GM19351 (cell line): Measurements from ENCODE around the gene CLNK.
"Not testable (repeated sequence)": the region's sequence is repeated elsewhere in the genome, so short reads cannot be mapped to it uniquely, and the experiment has no call there.

ENCODE experiments used
- ATAC-seq: cut with Tn5 transposase; IDR thresholded peaks from one replicate; pipeline ENCODE4 v1.9.1; 2021; ENCODE audit warnings: mild to moderate bottlenecking, moderate library complexity; ENCODE audit not compliant: unreplicated experiment

The CLNK gene

DNA sequence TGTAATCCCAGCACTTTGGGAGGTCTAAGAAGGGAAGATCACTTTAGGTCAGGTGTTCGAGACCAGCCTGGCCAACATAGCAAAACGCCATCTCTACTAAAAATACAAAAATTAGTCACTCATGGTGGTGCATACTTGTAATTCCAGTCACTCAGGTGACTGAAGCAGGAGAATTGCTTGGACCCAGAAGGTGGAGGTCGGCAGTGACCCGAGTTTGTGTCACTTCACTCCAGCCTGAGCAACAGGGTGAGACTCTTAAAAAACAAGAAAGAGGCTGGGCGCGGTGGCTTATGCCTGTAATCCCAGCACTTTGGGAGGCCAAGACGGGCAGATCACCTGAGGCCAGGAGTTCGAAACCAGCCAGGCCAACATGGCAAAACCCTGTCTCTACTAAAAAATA lies 69.6 kb downstream of the CLNK start:
- ATAC-seq, result not testable (repeated sequence)

DNA sequence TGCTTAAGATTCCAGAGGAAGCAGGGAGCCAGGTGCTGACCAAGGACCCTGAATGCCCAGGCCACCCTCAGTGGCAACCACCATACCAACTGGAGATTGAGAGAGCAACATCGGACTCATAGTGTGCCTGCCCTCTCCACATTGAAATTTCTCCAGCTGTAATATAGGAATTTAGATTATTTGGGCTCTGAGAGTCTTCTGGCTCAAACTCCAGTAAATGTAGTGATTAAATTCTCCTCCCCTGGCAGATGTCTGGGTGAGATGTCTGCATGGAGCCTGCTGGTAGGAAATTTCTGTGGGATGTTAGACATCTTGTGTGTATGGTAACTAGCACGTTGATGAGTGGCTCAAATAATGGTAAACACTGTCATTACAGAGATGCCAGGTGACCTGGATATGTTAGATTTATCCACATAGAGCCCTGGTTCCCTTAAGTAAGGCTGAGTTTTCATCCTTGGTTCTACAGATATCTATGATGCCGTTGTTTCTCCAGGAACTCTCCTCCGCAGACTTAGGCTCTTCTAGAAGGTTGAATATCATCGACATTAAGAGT lies 70.6 kb downstream of the CLNK start:
- ATAC-seq, result no peak

DNA sequence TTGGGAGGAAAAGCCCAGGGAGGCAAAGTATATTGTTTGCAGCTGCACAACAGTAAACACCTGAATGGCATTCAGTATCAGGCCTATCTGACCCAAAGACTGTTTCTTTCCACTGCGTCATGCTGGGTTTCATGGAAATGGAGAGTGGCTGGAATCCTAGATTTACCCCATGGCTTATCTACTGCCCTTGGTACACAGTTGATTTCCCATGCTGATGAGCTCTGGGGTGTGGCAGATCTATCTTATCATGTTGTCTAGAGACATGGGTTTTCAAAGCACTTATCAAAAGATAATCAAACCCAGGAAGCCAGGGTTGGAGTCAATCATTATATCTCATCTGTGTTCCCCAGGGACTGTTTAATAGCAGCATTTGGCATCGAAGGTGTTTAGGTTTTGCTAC lies 72.1 kb downstream of the CLNK start:
- no peak for ATAC-seq

DNA sequence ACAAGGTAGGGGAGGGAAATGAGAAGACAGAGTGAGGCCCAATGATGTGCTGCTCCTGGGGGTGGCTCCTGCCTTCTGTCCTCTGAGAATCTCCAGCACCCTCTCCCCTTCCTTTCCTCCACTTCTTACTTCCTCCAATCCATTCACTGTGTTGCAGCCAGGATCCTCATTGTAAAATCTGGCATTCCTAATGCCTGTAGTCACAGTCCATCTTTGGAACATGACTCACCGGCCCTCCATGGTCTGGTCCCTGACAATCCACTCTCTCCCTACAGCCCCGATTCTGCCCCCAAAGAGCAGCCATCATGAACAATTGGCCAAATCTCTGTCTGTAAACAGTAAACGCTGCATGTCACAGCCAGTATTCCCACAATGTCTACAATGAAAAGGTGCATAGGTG lies 72.9 kb downstream of the CLNK start:
- ATAC-seq, result no peak

DNA sequence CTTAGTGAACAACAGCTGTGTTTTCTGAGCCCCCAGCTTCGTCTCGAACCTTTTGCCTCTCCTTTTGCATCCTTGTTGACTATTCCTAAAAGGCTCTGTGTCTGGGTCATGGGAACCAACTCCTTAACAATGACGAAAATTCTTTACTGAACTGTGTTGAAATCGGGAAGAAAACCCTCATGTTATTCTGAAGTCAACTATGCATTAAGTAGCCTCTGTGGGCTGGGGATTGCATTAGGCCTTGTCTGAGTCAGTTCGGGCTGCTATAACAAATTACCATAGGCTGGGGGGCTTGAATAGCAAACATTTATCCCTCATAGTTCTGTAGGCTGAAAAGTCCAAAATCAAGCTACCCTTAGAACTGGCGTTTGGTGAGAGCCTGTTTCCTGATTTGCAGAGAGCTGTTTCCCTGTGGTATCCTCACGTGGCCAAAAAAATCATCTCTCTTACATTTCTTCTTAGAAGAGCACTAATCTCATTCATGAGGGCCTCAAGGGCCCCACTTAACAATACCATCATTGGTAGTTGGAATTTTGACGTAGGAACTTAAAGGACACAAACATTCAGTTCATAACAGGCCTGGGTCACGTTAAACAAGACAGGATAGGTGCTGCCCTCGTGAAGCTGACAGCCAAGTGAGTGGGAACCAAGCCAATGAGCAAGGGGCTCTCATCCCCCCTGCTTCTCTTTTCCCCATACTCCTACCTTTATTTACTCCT lies 75.9 kb downstream of the CLNK start:
- no peak for ATAC-seq

DNA sequence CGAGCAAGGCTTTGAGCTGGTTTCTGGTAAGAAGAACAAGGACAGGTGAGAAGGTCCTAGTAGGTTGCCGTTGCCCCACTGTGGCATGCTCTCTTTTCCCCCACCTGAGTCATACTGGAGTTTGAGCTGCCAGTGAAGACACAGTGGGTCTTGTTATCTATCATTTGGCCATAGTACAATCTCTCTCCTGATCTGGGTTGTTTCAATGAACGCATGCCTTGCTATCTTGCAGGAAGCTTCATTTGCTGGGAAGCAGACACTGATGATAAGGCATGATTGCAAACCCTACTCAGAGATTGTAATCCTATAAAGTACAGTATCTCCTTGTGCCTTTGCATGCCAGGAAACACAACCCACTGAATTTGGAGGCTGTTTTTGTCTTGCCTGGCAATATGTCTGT lies 77.4 kb downstream of the CLNK start:
- ATAC-seq, result no peak

DNA sequence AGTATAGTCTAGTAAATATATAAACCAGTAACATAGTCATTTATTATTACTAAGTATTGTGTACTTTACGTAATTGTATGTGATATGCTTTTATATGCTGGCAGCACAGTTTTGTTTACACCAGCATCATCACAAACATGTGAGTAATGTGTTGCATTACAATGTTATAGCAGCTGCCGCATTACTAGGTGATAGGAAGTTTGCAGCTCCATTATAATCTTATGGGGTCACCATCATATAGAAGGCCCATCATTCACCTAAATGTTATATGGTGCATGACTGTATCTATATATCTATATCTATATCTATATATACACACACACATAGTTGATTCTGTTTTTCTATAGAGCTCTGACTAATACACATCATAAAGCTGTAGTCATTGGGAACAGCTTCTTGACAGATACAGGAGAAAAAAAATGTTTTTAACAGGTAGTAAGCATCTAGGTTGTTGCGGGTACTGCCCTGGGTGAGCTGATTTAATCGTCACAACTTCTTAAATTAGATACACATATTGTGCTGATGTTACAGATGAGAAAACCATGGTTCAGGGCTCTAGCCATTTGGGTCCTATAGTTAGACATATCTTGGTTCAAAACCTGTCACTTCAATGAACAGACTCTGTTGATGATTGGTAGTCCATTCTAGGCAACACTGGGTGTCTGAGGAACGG lies 77.9 kb downstream of the CLNK start:
- ATAC-seq, result no peak

DNA sequence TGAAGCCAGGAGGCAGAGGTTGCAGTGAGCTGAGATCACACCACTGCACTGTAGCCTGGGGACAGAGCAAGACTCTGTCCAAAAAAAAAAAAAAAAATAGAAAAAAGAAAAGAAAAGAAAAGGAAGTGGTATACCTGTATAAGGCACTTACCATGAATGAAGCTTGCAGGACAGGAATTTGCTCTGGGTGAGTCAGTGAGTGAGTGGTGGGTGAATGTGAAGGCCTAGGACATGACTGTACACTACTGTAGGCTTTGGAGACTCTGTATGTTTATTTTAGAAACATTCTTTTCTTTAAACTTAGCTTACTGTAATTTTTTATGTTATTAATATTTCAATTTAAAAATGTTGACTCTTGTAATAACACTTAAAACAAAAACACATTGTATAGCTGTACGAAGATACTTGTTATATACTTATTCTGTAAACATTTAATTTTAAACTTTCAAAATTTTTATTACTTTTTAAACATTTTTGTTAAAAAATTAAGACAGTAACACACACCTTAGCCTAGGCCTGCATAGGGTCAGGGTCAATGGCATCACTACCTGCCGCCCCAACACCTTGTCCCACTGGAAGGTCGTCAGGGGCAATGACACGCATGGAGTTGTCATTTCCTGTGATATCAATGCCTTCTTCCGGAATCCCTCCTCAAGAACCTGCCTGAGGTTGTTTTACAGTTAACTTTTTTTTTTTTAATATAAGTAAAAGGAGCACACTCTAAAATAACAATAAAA lies 78.7 kb downstream of the CLNK start:
- ATAC-seq, result no peak

DNA sequence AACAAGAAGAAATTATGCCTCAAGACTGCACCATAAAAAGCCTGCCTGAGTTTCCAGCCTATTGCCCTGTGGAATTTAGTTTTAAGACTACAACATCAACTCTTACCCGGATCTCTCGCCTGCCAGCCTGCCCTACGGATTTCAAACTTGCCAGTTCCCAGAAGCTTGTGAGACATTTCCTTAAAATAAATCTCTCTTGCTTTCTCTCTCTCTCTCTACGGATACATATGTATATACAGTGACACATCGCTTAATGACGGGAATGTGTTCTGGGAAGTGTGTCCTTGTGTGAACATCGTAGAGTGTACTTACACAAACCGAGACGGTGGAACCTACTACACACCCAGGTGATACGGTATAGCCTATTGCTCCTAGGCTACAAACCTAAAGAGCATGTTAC lies 79.5 kb downstream of the CLNK start:
- ATAC-seq, result no peak

DNA sequence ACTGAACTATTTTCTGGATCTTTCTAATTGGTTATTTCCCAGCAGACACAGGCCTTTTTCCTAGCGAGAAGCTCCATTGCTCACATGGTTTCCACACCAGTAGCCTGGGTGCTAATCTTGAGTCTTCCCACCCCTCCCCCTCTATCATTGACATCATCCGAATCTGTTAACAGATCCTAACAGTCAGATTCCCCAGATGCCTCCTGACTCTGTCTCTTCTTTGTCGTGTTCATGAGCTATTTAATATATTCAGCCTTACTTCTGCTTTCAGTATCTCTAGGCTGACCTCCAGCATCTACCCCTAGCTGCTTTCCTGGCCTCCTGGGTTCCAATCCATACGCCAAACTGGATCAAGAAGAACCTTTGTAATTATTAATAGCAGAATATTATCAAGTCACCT lies 85.0 kb downstream of the CLNK start:
- ATAC-seq, result no peak

DNA sequence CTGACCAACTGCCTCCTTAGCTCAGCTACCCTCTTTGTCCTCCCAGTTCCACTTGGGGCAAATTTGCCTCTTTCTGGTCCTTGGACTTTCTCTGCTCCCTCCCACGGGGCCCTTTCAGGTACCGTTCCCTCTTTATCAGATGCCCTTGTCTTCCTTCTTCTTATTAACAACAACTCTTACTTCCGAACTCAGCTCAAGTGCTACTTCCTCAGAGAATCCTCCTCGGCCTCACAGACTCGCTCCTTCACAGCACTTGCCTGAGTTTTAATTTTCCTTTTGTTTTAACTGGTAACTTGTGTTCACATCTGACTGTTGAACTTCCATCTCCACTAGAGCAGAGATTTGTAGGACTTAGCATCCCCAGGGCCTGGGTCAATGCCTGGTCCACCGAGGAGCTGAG lies 85.7 kb downstream of the CLNK start:
- ATAC-seq, result no peak

DNA sequence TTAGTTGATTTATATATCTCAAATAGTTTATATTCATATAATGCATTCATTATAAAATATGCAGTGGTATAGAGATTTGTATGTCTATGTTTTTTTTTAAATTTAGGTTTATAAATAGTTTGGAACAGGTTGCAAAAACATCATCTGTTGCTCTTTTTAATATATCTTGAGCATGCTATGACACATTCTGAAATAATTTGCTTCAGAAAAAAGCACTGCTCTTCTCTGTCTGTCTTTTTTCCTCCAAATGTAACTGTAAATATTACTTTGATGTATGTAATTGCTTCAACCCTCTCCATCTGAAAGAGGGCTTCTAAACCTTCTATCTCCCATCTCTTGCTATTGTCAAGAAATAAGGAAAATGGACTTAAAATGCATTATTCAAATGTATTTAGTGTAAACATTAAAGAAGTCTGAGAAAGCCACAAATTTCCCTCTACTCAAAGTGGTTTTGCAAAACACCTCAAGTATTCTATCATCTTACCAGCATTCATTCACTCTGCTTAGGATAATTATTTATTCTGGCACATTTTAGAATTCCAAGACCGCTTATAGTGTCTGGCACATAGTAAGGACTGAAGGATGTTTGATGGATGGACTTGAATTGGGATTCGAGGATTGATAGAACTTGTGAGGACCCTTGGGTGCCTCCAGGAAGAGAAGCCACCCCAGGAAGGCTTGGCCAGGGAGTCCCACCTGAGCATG lies 87.8 kb downstream of the CLNK start:
- ATAC-seq, result no peak

DNA sequence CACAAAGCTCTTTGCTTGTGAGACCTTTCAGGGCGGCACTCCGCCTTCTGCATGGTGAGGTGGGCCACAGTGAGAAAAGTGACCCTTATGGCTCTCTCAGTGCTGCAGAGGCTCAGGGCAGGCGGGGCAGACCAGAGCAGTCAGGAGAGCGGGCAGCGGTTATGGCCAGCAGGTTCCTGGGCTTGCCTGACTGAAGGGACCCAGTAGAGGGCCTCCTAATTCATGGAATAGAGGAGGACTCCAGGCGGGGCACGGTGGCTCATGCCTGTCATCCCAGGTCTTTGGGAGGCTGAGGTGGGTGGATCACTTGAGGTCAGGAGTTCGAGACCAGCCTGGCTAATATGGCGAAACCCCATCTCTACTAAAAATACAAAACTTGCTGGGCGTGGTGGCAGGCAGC lies 91.4 kb downstream of the CLNK start:
- no peak for ATAC-seq

DNA sequence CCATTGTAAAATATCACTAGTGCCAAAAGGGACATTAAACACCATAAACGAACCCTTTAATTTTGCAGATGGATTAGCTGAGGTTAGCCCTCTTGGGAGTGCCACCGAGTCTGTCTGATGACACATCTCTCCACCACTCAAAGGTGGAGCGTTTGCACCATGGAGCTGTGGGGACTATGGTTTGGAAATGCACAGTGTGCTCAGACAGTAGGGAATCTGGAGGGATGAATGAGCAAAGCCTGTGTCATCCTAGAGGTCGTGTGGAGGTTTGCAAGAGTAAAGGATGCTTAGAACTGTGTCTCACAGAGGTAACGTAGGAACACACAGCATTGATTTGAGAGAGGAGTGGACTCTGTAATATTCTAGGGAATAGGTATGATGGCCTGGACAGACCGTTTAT lies 93.7 kb downstream of the CLNK start:
- no peak for ATAC-seq

DNA sequence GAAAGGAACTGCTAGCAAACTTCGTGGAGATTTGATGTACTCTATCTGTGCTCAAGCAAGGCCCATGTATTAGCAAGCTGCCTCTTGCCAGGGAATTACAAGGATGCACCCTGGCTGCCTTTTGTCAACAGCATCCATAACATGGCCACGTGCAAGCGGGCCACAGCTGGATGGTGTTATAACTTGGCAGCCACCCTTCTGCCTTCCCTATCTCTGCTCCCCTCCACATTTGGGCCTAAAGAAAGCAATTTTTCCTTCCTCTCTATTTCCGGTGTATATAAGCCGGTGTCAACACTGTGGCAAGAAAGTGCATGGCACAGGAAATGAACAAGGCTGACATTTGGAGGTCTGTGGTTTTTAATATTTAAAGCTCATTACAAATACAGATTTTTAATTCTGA lies 94.8 kb downstream of the CLNK start:
- ATAC-seq, result no peak

DNA sequence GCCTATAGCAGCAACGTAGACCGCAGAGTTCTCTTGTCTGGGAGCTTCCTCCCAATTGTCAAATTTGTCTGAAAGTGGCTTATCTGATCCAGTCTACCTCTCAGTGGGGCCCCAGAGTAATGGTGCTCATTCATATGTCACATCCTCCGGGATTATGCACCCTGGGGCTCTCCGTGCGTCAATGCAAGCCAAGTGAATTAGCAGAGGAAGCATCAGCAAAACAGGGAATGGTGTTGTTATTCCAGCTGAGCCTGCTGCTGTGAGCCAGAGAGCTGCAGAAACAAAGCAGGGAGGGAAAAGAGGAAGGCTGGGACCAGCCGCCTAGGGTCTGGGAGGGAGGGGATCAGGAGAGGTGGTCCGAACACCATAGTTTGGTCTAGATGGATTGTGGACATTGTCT lies 95.2 kb downstream of the CLNK start:
- ATAC-seq, result no peak

DNA sequence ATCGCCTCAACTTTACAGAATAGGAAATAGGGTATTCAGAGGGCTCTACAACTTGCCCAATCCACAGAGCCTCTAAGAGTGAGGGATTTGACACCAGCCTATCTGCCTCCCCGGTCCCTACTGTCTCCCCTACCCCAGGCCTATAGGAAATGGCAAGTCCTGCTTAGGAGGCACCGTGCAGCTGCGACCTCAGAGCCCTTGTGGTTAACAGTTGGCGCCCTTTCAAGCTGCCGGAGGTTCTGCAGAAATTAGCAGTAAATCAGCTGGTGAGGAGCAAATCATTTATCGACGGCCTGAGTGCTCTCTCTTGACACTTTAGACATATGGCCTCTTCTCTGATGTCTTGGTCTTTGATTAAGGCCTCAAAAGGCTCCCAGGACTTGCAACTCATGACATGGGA lies 96.9 kb downstream of the CLNK start:
- ATAC-seq, result no peak

DNA sequence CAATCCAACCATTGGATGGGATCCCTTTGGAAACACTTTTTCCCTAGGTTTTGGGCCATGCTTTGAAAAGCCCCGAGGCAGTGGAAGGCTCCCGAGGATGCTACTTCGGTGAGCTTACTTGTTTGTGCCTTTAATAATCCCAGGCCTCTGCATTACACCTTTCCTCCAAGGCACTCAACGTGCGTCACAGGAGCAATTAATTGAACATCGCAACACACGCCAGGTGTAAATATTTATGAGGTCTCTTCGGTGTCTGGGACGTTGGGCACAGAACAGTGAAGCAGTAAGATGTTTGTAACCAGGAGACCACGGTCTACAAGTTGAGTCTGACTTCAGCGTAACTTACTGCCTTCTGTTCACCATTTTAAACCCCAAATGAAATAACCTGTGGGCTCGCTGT lies 97.3 kb downstream of the CLNK start:
- no peak for ATAC-seq

DNA sequence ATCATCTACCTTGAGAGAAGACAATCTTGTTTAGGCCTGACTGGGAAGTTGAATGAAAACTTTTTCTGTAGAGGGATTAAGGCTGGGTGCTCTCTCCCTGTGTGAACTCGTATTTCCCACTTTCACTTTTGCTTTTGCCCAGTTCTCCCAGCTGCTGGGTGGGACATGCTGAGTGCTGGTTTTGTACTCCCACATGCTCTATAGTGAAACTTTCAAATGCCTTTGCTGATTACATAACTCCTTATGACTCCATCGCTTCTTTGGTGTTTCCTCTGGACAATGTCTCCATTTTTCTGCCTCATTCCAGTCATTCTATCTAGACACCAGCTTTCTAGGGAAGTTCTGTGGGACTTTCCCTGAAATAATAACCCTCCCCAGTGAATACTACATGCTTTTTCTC lies 100.5 kb downstream of the CLNK start:
- peak; percentile 52 for ATAC-seq

DNA sequence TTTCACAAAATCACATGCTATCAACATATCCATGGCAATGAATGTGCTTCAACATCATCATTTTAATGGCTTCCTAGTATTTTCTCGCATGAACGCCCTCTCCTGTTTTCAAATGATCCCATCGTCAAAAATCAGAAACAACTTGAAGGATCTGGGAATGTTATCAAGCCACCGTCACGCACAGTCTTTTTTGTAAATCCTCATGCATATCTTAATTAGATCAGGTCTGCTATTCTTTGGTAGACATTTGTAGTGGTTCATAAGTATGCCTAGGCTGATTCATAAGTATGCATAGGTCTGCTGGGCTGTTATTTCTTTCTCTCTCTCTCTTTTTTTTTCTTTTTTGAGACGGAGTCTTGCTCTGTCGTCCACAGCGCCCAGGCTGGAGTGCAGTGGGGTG lies 101.6 kb downstream of the CLNK start:
- no peak for ATAC-seq

DNA sequence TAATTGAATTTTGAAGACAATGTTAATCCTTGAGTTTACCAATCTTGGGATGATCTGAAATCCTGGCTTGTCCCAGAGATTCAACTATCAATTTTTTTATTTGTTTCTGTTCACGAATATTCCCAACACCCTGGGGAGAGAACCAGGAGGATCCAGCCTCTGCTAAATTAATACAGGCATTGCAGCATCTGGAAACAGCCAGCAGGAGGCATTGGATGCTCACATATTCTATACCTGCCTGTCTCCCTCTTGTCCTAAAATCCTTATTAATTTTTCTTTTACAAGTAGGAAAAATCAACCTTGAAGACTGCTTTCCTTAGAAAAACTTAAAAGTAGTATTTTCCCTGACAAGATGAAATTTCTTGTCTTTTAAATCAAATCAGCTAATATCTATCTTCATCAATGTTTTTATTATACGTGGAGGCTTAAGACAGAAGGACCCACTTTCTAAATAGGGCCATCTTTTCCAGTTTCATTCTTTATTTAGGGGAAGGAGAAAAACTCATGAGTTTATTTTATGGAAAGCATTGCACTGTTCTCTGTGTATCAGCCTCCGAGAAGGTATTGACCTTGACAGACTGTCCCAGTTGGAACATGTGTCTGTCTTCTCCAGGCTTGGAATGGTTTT lies 102.4 kb downstream of the CLNK start:
- ATAC-seq, result no peak
